Adipocyte (in vitro differentiated cells): ENCODE measurements around the gene AKIRIN2.

Experiments used
- DNase-seq: peaks from one replicate; pipeline ENCODE4 v3.0.0-alpha.2; 2015; ENCODE audit warnings: low read depth
- H3K27me3 ChIP-seq: replicated peaks from 2 replicates; pipeline ENCODE4 v1.7.0; 2013; ENCODE audit warnings: mild to moderate bottlenecking, low read length, moderate library complexity; ENCODE audit not compliant: control insufficient read depth, insufficient read depth
- H3K36me3 ChIP-seq: 2 replicates; pipeline ENCODE4 v1.7.0; 2013; ENCODE audit warnings: low read length, mild to moderate bottlenecking, moderate library complexity; ENCODE audit not compliant: control insufficient read depth, insufficient read depth, severe bottlenecking
- H3K4me1 ChIP-seq: 2 replicates; pipeline ENCODE4 v1.7.0; 2013; ENCODE audit warnings: mild to moderate bottlenecking, low read length, moderate library complexity; ENCODE audit not compliant: control insufficient read depth, insufficient read depth
- H3K4me3 ChIP-seq: 2 replicates; pipeline ENCODE4 v1.7.0; 2013; ENCODE audit warnings: mild to moderate bottlenecking, low read length, moderate library complexity
- H3K9ac ChIP-seq: 2 replicates; pipeline ENCODE4 v1.7.0; 2013; ENCODE audit warnings: mild to moderate bottlenecking, low read length, moderate library complexity
- H3K9me3 ChIP-seq: 2 replicates; pipeline ENCODE4 v1.7.0; 2013; ENCODE audit warnings: mild to moderate bottlenecking, low read length, moderate library complexity; ENCODE audit not compliant: control insufficient read depth

The AKIRIN2 gene

GRCh38 chr6:87639373-87639772 is 62.7 kb downstream of the AKIRIN2 start:
- Histone ChIP-seq H3K9me3 (no peaks in the 10 kb centered on the region), H3K27me3 (no peaks in the 10 kb centered on the region), H3K9ac (no peak overlapping the region), H3K4me3 (no peak overlapping the region), H3K4me1 (peaks cover 9% of the 10 kb centered on the region), H3K36me3 (peaks cover 47% of the 10 kb centered on the region)
- no peak for DNase-seq

DNA sequence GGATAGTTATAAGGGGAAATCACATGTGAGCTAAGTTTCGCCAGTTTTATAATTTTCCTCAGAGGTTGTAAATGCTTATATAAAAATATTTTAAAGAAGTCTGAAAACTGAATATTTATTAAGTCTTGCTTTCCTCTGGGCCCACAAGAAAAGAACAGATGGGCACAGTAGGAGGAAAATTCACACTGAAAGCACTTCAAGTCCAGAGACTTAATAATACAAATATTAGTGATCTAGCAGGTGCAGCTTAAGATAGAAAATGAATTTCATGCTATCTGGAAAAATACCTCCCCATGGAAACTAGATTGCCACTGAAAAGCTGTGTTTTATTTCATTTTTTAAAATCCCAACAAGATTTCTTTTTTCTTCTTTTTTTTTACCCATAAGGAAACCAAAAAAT is 64.9 kb downstream of the AKIRIN2 start:
- DNase-seq, result no peak
- no peaks in the 10 kb centered on the region for H3K27me3 ChIP-seq
- H3K36me3 ChIP-seq, result peaks cover 49% of the 10 kb centered on the region
- H3K9me3 ChIP-seq, result no peaks in the 10 kb centered on the region
- peaks cover 6% of the 10 kb centered on the region for H3K4me1 ChIP-seq
- no peak overlapping the region for H3K9ac ChIP-seq
- no peak overlapping the region for H3K4me3 ChIP-seq

DNA sequence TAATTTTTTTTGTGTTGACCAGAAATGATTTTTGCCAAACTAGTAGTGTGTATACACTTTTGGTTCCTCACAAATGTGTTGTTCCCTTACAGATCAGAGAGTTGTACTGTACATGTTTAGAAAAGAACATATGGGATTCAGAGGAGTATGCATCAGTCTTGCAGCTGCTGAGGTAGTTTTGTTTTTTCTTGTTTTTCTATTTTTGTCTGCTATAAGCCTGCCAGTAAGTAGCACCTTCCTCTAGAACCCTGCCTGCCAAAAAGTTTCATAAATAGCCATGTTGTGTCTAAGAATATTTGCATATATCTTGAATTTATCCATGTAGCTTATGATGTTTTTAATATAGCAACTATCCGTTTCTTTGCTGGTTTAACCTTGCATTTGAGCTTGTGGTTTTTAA is 65.7 kb downstream of the AKIRIN2 start:
- peaks cover 49% of the 10 kb centered on the region for H3K36me3 ChIP-seq
- H3K4me1 ChIP-seq, result peaks cover 3% of the 10 kb centered on the region
- H3K27me3 ChIP-seq, result no peaks in the 10 kb centered on the region
- no peak overlapping the region for H3K9ac ChIP-seq
- H3K9me3 ChIP-seq, result no peaks in the 10 kb centered on the region
- no peak overlapping the region for H3K4me3 ChIP-seq
- no peak for DNase-seq

GRCh38 chr6:87633851-87634250 is 68.2 kb downstream of the AKIRIN2 start:
- Histone ChIP-seq H3K9me3 (no peaks in the 10 kb centered on the region), H3K27me3 (no peaks in the 10 kb centered on the region), H3K4me1 (peaks cover 24% of the 10 kb centered on the region), H3K4me3 (no peak overlapping the region), H3K9ac (no peak overlapping the region), H3K36me3 (peaks cover 40% of the 10 kb centered on the region)
- DNase-seq, result no peak

GRCh38 chr6:87630746-87631145 is 71.3 kb downstream of the AKIRIN2 start:
- DNase-seq, result no peak
- peaks cover 16% of the 10 kb centered on the region for H3K36me3 ChIP-seq
- no peaks in the 10 kb centered on the region for H3K27me3 ChIP-seq
- peak overlapping the region; percentile 45 for H3K4me3 ChIP-seq
- no peaks in the 10 kb centered on the region for H3K9me3 ChIP-seq
- H3K4me1 ChIP-seq, result peaks cover 31% of the 10 kb centered on the region
- peak overlapping the region; percentile 47 for H3K9ac ChIP-seq

GRCh38 chr6:87628881-87629280 is 73.2 kb downstream of the AKIRIN2 start:
- Histone ChIP-seq H3K4me1 (peaks cover 31% of the 10 kb centered on the region), H3K4me3 (peak overlapping the region; percentile 38), H3K36me3 (peaks cover under 1% of the 10 kb centered on the region), H3K9ac (peak overlapping the region; percentile 10), H3K27me3 (no peaks in the 10 kb centered on the region), H3K9me3 (no peaks in the 10 kb centered on the region)
- peak; percentile 35 for DNase-seq

DNA sequence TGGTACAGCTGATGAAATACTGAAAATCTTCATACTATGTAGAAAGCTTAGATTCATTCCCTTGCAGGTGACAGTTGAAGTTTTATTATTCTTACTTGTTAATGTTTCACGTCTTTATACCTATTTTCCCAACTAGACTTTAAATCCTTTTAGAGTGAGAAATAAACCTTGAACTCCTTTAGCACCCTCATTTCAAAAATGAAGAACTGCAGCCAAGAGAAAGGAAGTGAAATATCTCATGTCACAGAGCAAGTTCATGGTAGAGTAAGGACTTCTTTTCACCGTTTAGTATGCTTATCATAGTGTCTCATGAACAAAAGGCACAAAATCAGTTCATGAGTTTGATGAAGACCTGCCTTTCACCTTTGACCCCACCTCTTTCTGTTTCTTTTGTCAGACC is 73.6 kb downstream of the AKIRIN2 start:
- H3K36me3 ChIP-seq, result no peaks in the 10 kb centered on the region
- peaks cover 31% of the 10 kb centered on the region for H3K4me1 ChIP-seq
- DNase-seq, result no peak
- no peaks in the 10 kb centered on the region for H3K27me3 ChIP-seq
- H3K9me3 ChIP-seq, result no peaks in the 10 kb centered on the region
- H3K9ac ChIP-seq, result no peak overlapping the region
- peak overlapping the region; percentile 38 for H3K4me3 ChIP-seq
